Fibroblast of skin of right biceps (primary cell): ENCODE measurements around the gene MAP7D3.

Experiments used
- DNase-seq: peaks from one replicate; pipeline ENCODE4 v3.0.0-alpha.2; 2013

Gene MAP7D3

GRCh38 chrX:136203951-136204350 lies 47.2 kb downstream of the MAP7D3 start:
- no peak for DNase-seq

GRCh38 chrX:136203438-136203837 lies 47.8 kb downstream of the MAP7D3 start:
- no peak for DNase-seq

- DNase-seq: peak; percentile 71
Observed at GRCh38 chrX:136202889-136203288, 48.3 kb downstream of the MAP7D3 start.

- no peak for DNase-seq
Observed at GRCh38 chrX:136201601-136202000, 49.6 kb downstream of the MAP7D3 start.

GRCh38 chrX:136200466-136200865 lies 50.7 kb downstream of the MAP7D3 start:
- peak; percentile 60 for DNase-seq

GRCh38 chrX:136199365-136199764 lies 51.8 kb downstream of the MAP7D3 start:
- no peak for DNase-seq

- DNase-seq: no peak
Observed at GRCh38 chrX:136198678-136199243, 52.4 kb downstream of the MAP7D3 start.

GRCh38 chrX:136198010-136198409 lies 53.2 kb downstream of the MAP7D3 start:
- no peak for DNase-seq

- DNase-seq: peak; percentile 74
Observed at GRCh38 chrX:136196691-136197155, 54.5 kb downstream of the MAP7D3 start.

- DNase-seq: no peak
Observed at GRCh38 chrX:136195247-136195646, 56.0 kb downstream of the MAP7D3 start.

- no peak for DNase-seq
Observed at GRCh38 chrX:136194536-136194935, 56.7 kb downstream of the MAP7D3 start.

- no peak for DNase-seq
Observed at GRCh38 chrX:136193771-136194170, 57.4 kb downstream of the MAP7D3 start.

- peak; percentile 74 for DNase-seq
Observed at GRCh38 chrX:136192839-136193414, 58.3 kb downstream of the MAP7D3 start.

GRCh38 chrX:136192135-136192534 lies 59.1 kb downstream of the MAP7D3 start:
- no peak for DNase-seq

GRCh38 chrX:136191171-136191570 lies 60.0 kb downstream of the MAP7D3 start:
- no peak for DNase-seq

- DNase-seq: no peak
Observed at GRCh38 chrX:136190038-136190713, 61.0 kb downstream of the MAP7D3 start.

GRCh38 chrX:136189222-136189621 lies 62.0 kb downstream of the MAP7D3 start:
- DNase-seq: no peak

GRCh38 chrX:136186023-136186413 lies 65.2 kb downstream of the MAP7D3 start:
- no peak for DNase-seq

- peak; percentile 56 for DNase-seq
Observed at GRCh38 chrX:136185401-136186022, 65.7 kb downstream of the MAP7D3 start.

GRCh38 chrX:136183917-136184316 lies 67.3 kb downstream of the MAP7D3 start:
- no peak for DNase-seq

GRCh38 chrX:136183172-136183571 lies 68.0 kb downstream of the MAP7D3 start:
- DNase-seq: no peak

- DNase-seq: no peak
Observed at GRCh38 chrX:136182414-136182813, 68.8 kb downstream of the MAP7D3 start.

- no peak for DNase-seq
Observed at GRCh38 chrX:136179133-136179532, 72.1 kb downstream of the MAP7D3 start.

- peak; percentile 92 for DNase-seq
Observed at GRCh38 chrX:136176399-136176825, 74.8 kb downstream of the MAP7D3 start.
